ENCODE results near the gene LAMP2. TPM values are rescaled to one million over a fixed set of nuclear protein-coding genes. Genes with fewer than 3 reads are reported as not detected.
A peak's percentile ranks its signal among the peaks of the same experiment; 100 is the strongest.

Gene LAMP2
- total and polyA plus RNA-seq, 2 of the 8 experiments (the other 6 are each of a cell fraction or from before 2014, with no cell fraction given): 21.2 to 29.9 TPM

- Histone ChIP-seq H3K23ac (ENCODE audit: insufficient read length) (no peak overlapping the region), H4K91ac (replicated peaks; ENCODE audit: insufficient read length, low read length) (no peak overlapping the region), H3K18ac (ENCODE audit: extremely low read depth, low read length) (no peak overlapping the region), H3K79me2 (ENCODE audit: control insufficient read depth in 1 of 2, insufficient read depth in 2 of 2, low read length in 2 of 2) (no peaks in the 10 kb centered on the region), H4K8ac (ENCODE audit: extremely low read depth, insufficient read depth, low read length) (no peak overlapping the region), H2BK15ac (ENCODE audit: low read length) (no peak overlapping the region), H2BK120ac (replicated peaks; ENCODE audit: low read depth, low read length) (no peak overlapping the region), H2AK5ac (ENCODE audit: low read depth, low read length) (no peak overlapping the region), H3K27ac (ENCODE audit: low read depth, low read length) (no peak overlapping the region), H3K36me3 (ENCODE audit: control insufficient read depth in 2 of 4, insufficient read depth in 4 of 4, low read length in 3 of 4) (peaks cover 0 to 17% (median 0%) of the 10 kb centered on the region in 4 experiments; a peak in 2 of 8 replicates), H3K23me2 (ENCODE audit: low read depth, low read length) (no peaks in the 10 kb centered on the region), H2AFZ (ENCODE audit: low read length) (no peak overlapping the region), H3K9ac (replicated peaks in 1 of 4; ENCODE audit: extremely low read depth in 1 of 4, low read depth in 3 of 4, low read length in 3 of 4) (no peak overlapping the region), H3K4ac (replicated peaks; ENCODE audit: insufficient read length, low read depth, low read length) (no peak overlapping the region), H3K27me3 (replicated peaks in 1 of 4; ENCODE audit: control insufficient read depth in 3 of 4, extremely low read depth in 1 of 4, insufficient read depth in 3 of 4, low read length in 3 of 4) (no peaks in the 10 kb centered on the region), H3K79me1 (ENCODE audit: low read depth, low read length) (no peaks in the 10 kb centered on the region), H4K5ac (ENCODE audit: insufficient read length, low read depth, low read length) (no peak overlapping the region), H2BK12ac (ENCODE audit: low read depth, low read length) (no peak overlapping the region), H3K14ac (ENCODE audit: insufficient read length) (no peak overlapping the region), H2BK20ac (ENCODE audit: low read length) (no peak overlapping the region), H4K20me1 (replicated peaks in 1 of 2; ENCODE audit: control insufficient read depth in 1 of 2, insufficient read depth in 2 of 2, low read length in 2 of 2) (no peaks in the 10 kb centered on the region), H2BK5ac (ENCODE audit: low read depth, low read length) (no peak overlapping the region), H3K4me1 (replicated peaks in 1 of 4; ENCODE audit: control insufficient read depth in 3 of 4, insufficient read depth in 4 of 4, low read length in 3 of 4) (no peaks in the 10 kb centered on the region), H3K9me3 (ENCODE audit: insufficient read depth in 2 of 2, low read depth in 1 of 2, low read length in 1 of 2) (no peaks in the 10 kb centered on the region), H3K4me3 (ENCODE audit: extremely low read depth in 1 of 4, insufficient read depth in 2 of 4, low read depth in 3 of 4, low read length in 4 of 4) (no peak overlapping the region), H3K56ac (replicated peaks; ENCODE audit: insufficient read length, low read depth, low read length) (no peak overlapping the region), H3K4me2 (ENCODE audit: insufficient read depth in 1 of 2, low read depth in 2 of 2, low read length in 2 of 2) (no peak overlapping the region)
- ChIA-PET CTCF (ENCODE audit: partially characterized antibody) (interaction anchor here (0.7 kb wide), 1 partner anchor 75 kb away, joined by 4 read pairs; no protein-coding TSS in a partner anchor), POLR2A (ENCODE audit: partially characterized antibody) (no interaction called here)
- no peak for DNase-seq (ENCODE audit: low read depth in 1 of 2, low spot score in 2 of 2)
- TF ChIP-seq SIN3A (conservative IDR thresholded peaks at IDR 0.05 in 1 of 2, IDR thresholded peaks at IDR 0.05 in 1 of 2; ENCODE audit: low read depth in 1 of 2, low read length in 2 of 2) (no peak), GTF2F1 (IDR thresholded peaks at IDR 0.05; ENCODE audit: borderline replicate concordance, low read depth, low read length) (no peak), CEBPB (IDR thresholded peaks at IDR 0.05; ENCODE audit: low read depth, low read length) (no peak), YY1 (IDR thresholded peaks at IDR 0.05; ENCODE audit: low read depth, low read length) (no peak), HDAC6 (IDR thresholded peaks at IDR 0.05; ENCODE audit: low read depth, low read length) (no peak), JUND (IDR thresholded peaks at IDR 0.05; ENCODE audit: low read length) (no peak), POU5F1 (IDR thresholded peaks at IDR 0.05; ENCODE audit: low read depth, low read length) (no peak), SP2 (IDR thresholded peaks at IDR 0.05; ENCODE audit: low read length) (no peak)
- WGBS, 2 experiments (ENCODE audit: extremely low coverage in 1 of 2, insufficient coverage in 1 of 2, insufficient read length in 1 of 2, insufficient replicate concordance in 2 of 2, low coverage in 1 of 2, low lambda C conversion rate in 2 of 2, missing lambda C conversion rate in 1 of 2): 100% methylated on average over 3 of the region's 3 CpGs; no CpG with 5 or more reads in 1 of the 2 experiments
- peak; percentile 7 for FAIRE-seq
Observed at GRCh38 chrX:120439921-120440320, 29.2 kb downstream of the LAMP2 start.
